Measurements from ENCODE around the gene DNPH1. TPM values are rescaled to one million over a fixed set of nuclear protein-coding genes. Genes with fewer than 3 reads are reported as not detected.
A peak's percentile ranks its signal among the peaks of the same experiment; 100 is the strongest.

DNPH1 gene
- total and polyA plus RNA-seq, 2 of the 8 experiments (the other 6 are each of a cell fraction or from before 2014, with no cell fraction given) = 33.9 to 134 TPM

- H3K79me1 ChIP-seq (ENCODE audit: low read depth, low read length) = no peaks in the 10 kb centered on the region
- no peak overlapping the region for H4K91ac ChIP-seq (replicated peaks; ENCODE audit: insufficient read length, low read length)
- no peak overlapping the region for H2BK5ac ChIP-seq (ENCODE audit: low read depth, low read length)
- no peak overlapping the region for H3K14ac ChIP-seq (ENCODE audit: insufficient read length)
- peaks cover 0 to 10% of the 10 kb centered on the region in 2 experiments for H4K20me1 ChIP-seq (replicated peaks in 1 of 2; ENCODE audit: control insufficient read depth in 1 of 2, insufficient read depth in 2 of 2, low read length in 2 of 2)
- peaks cover 0 to 3% (median 1%) of the 10 kb centered on the region in 4 experiments; a peak in 1 of 7 replicates for H3K4me1 ChIP-seq (replicated peaks in 1 of 4; ENCODE audit: control insufficient read depth in 3 of 4, insufficient read depth in 4 of 4, low read length in 3 of 4)
- H2BK120ac ChIP-seq (replicated peaks; ENCODE audit: low read depth, low read length) = no peak overlapping the region
- H2AFZ ChIP-seq (ENCODE audit: low read length) = no peak overlapping the region
- H3K9ac ChIP-seq (replicated peaks in 1 of 4; ENCODE audit: extremely low read depth in 1 of 4, low read depth in 3 of 4, low read length in 3 of 4) = no peak overlapping the region
- no peak overlapping the region for H3K18ac ChIP-seq (ENCODE audit: extremely low read depth, low read length)
- no peaks in the 10 kb centered on the region for H3K9me3 ChIP-seq (ENCODE audit: insufficient read depth in 2 of 2, low read depth in 1 of 2, low read length in 1 of 2)
- no peaks in the 10 kb centered on the region for H3K27me3 ChIP-seq (replicated peaks in 1 of 4; ENCODE audit: control insufficient read depth in 3 of 4, extremely low read depth in 1 of 4, insufficient read depth in 3 of 4, low read length in 3 of 4)
- H3K4ac ChIP-seq (replicated peaks; ENCODE audit: insufficient read length, low read depth, low read length) = no peak overlapping the region
- H2BK20ac ChIP-seq (ENCODE audit: low read length) = no peak overlapping the region
- no peak overlapping the region for H2AK5ac ChIP-seq (ENCODE audit: low read depth, low read length)
- no peak for TF ChIP-seq SRF (IDR thresholded peaks at IDR 0.05; ENCODE audit: low read depth, low read length)
- TF ChIP-seq POLR2AphosphoS5 (IDR thresholded peaks at IDR 0.05; ENCODE audit: low read depth, low read length) = peak; percentile 45; the same call in 1 of the 2 replicates
- TF ChIP-seq POU5F1 (IDR thresholded peaks at IDR 0.05; ENCODE audit: low read depth, low read length) = no peak
- POLR2A ChIA-PET (ENCODE audit: partially characterized antibody) = interaction anchor here (0.7 to 4.0 kb wide), 10 partner anchors 9 to 122 kb away, joined by 3 to 30 read pairs (median 4); partner anchors contain the start of genes KLC4 and MRPL2
- no peak overlapping the region for H4K8ac ChIP-seq (ENCODE audit: extremely low read depth, insufficient read depth, low read length)
- CTCF ChIA-PET (ENCODE audit: partially characterized antibody) = interaction anchor here (0.6 to 1.5 kb wide), 5 partner anchors 9 to 229 kb away, joined by 3 to 5 read pairs (median 3); partner anchors contain the start of gene SRF
- H3K4me3 ChIP-seq (ENCODE audit: extremely low read depth in 1 of 4, insufficient read depth in 2 of 4, low read depth in 3 of 4, low read length in 4 of 4) = peak overlapping the region in 2 of 4 experiments; percentile 54 to 75; a peak in 3 of 8 replicates
- no peak overlapping the region for H3K27ac ChIP-seq (ENCODE audit: low read depth, low read length)
- DNase-seq (ENCODE audit: low read depth in 1 of 2, low spot score in 2 of 2) (no peak), FAIRE-seq (no peak)
- no peak overlapping the region for H4K5ac ChIP-seq (ENCODE audit: insufficient read length, low read depth, low read length)
- peaks cover 12 to 26% (median 25%) of the 10 kb centered on the region in 4 experiments for H3K36me3 ChIP-seq (ENCODE audit: control insufficient read depth in 2 of 4, insufficient read depth in 4 of 4, low read length in 3 of 4)
- peak overlapping the region; percentile 69 to 90; a peak in 3 of 4 replicates for H3K4me2 ChIP-seq (ENCODE audit: insufficient read depth in 1 of 2, low read depth in 2 of 2, low read length in 2 of 2)
- H2BK12ac ChIP-seq (ENCODE audit: low read depth, low read length) = 0 out of 2 replicates have a peak overlapping the region, but pooled peaks have one; percentile 40
- no peaks in the 10 kb centered on the region for H3K79me2 ChIP-seq (ENCODE audit: control insufficient read depth in 1 of 2, insufficient read depth in 2 of 2, low read length in 2 of 2)
- peaks cover 8% of the 10 kb centered on the region for H3K23me2 ChIP-seq (ENCODE audit: low read depth, low read length)
- H2BK15ac ChIP-seq (ENCODE audit: low read length) = no peak overlapping the region
- H3K56ac ChIP-seq (replicated peaks; ENCODE audit: insufficient read length, low read depth, low read length) = no peak overlapping the region
- 85% methylated on average over 5 of the region's 5 CpGs; no CpG with 5 or more reads in 1 of the 2 experiments for WGBS, 2 experiments (ENCODE audit: extremely low coverage in 1 of 2, insufficient coverage in 1 of 2, insufficient read length in 1 of 2, insufficient replicate concordance in 2 of 2, low coverage in 1 of 2, low lambda C conversion rate in 2 of 2, missing lambda C conversion rate in 1 of 2)
- no peak overlapping the region for H3K23ac ChIP-seq (ENCODE audit: insufficient read length)
These were observed 48.3 kb downstream of the DNPH1 start for GRCh38 chr6:43180985-43181384.
